Measurements from ENCODE around the gene GALNT14.
A peak's percentile ranks its signal among the peaks of the same experiment; 100 is the strongest.

The GALNT14 gene

GRCh38 chr2:31051258-31052140 lies 86.7 kb downstream of the GALNT14 start:
- Mint-ChIP-seq H3K27me3 (peaks cover 7% of the 10 kb centered on the region), H3K4me1 (ENCODE audit: low read depth) (peaks cover 39% of the 10 kb centered on the region), H3K27ac (peak overlapping the region; percentile 49), H3K9me3 (no peaks in the 10 kb centered on the region), H3K4me3 (peak overlapping the region; percentile 38), H3K36me3 (ENCODE audit: low read depth) (no peaks in the 10 kb centered on the region)
- intact Hi-C loops (cut with micrococcal nuclease): no loop called here

- Mint-ChIP-seq H3K36me3 (ENCODE audit: low read depth) (no peaks in the 10 kb centered on the region), H3K9me3 (no peaks in the 10 kb centered on the region), H3K4me1 (ENCODE audit: low read depth) (peaks cover 39% of the 10 kb centered on the region), H3K27me3 (peaks cover 7% of the 10 kb centered on the region), H3K27ac (no peak overlapping the region), H3K4me3 (peak overlapping the region; percentile 11)
- intact Hi-C loops (cut with micrococcal nuclease): no loop called here
Observed at GRCh38 chr2:31049916-31050588, 88.2 kb downstream of the GALNT14 start.

- H3K36me3 Mint-ChIP-seq (ENCODE audit: low read depth): no peaks in the 10 kb centered on the region
- intact Hi-C loops (cut with micrococcal nuclease): no loop called here
- H3K27ac Mint-ChIP-seq: no peak overlapping the region
- peaks cover 36% of the 10 kb centered on the region for H3K4me1 Mint-ChIP-seq (ENCODE audit: low read depth)
- H3K27me3 Mint-ChIP-seq: peaks cover 7% of the 10 kb centered on the region
- no peaks in the 10 kb centered on the region for H3K9me3 Mint-ChIP-seq
- H3K4me3 Mint-ChIP-seq: no peak overlapping the region
Observed at GRCh38 chr2:31049264-31049663, 89.0 kb downstream of the GALNT14 start.

GRCh38 chr2:31047599-31047998 lies 90.6 kb downstream of the GALNT14 start:
- H3K4me3 Mint-ChIP-seq: no peak overlapping the region
- intact Hi-C loops (cut with micrococcal nuclease): no loop called here
- no peak overlapping the region for H3K27ac Mint-ChIP-seq
- no peaks in the 10 kb centered on the region for H3K9me3 Mint-ChIP-seq
- H3K4me1 Mint-ChIP-seq (ENCODE audit: low read depth): peaks cover 29% of the 10 kb centered on the region
- no peaks in the 10 kb centered on the region for H3K36me3 Mint-ChIP-seq (ENCODE audit: low read depth)
- H3K27me3 Mint-ChIP-seq: peaks cover 5% of the 10 kb centered on the region

GRCh38 chr2:31038385-31038784 lies 99.9 kb downstream of the GALNT14 start:
- peaks cover 33% of the 10 kb centered on the region for H3K9me3 Mint-ChIP-seq
- intact Hi-C loops (cut with micrococcal nuclease): no loop called here
- H3K4me1 Mint-ChIP-seq (ENCODE audit: low read depth): no peaks in the 10 kb centered on the region
- no peaks in the 10 kb centered on the region for H3K36me3 Mint-ChIP-seq (ENCODE audit: low read depth)
- no peak overlapping the region for H3K4me3 Mint-ChIP-seq
- H3K27ac Mint-ChIP-seq: no peak overlapping the region
- no peaks in the 10 kb centered on the region for H3K27me3 Mint-ChIP-seq

- no peak overlapping the region for H3K27ac Mint-ChIP-seq
- intact Hi-C loops (cut with micrococcal nuclease): no loop called here
- no peaks in the 10 kb centered on the region for H3K27me3 Mint-ChIP-seq
- H3K36me3 Mint-ChIP-seq (ENCODE audit: low read depth): no peaks in the 10 kb centered on the region
- H3K4me1 Mint-ChIP-seq (ENCODE audit: low read depth): peaks cover 13% of the 10 kb centered on the region
- no peak overlapping the region for H3K4me3 Mint-ChIP-seq
- peaks cover 33% of the 10 kb centered on the region for H3K9me3 Mint-ChIP-seq
Observed at GRCh38 chr2:31037058-31037457, 101.2 kb downstream of the GALNT14 start.

- Mint-ChIP-seq H3K4me3 (no peak overlapping the region), H3K36me3 (ENCODE audit: low read depth) (no peaks in the 10 kb centered on the region), H3K27me3 (no peaks in the 10 kb centered on the region), H3K27ac (no peak overlapping the region), H3K9me3 (peaks cover 33% of the 10 kb centered on the region), H3K4me1 (ENCODE audit: low read depth) (peaks cover 22% of the 10 kb centered on the region)
- intact Hi-C loops (cut with micrococcal nuclease): no loop called here
Observed at GRCh38 chr2:31033032-31033431, 105.2 kb downstream of the GALNT14 start.

GRCh38 chr2:31032475-31032874 lies 105.8 kb downstream of the GALNT14 start:
- Mint-ChIP-seq H3K27ac (no peak overlapping the region), H3K4me3 (no peak overlapping the region), H3K9me3 (peaks cover 29% of the 10 kb centered on the region), H3K27me3 (no peaks in the 10 kb centered on the region), H3K36me3 (ENCODE audit: low read depth) (no peaks in the 10 kb centered on the region), H3K4me1 (ENCODE audit: low read depth) (peaks cover 22% of the 10 kb centered on the region)
- intact Hi-C loops (cut with micrococcal nuclease): no loop called here

- Mint-ChIP-seq H3K36me3 (ENCODE audit: low read depth) (no peaks in the 10 kb centered on the region), H3K27me3 (no peaks in the 10 kb centered on the region), H3K27ac (no peak overlapping the region), H3K9me3 (peaks cover 17% of the 10 kb centered on the region), H3K4me1 (ENCODE audit: low read depth) (peaks cover 22% of the 10 kb centered on the region), H3K4me3 (no peak overlapping the region)
- intact Hi-C loops (cut with micrococcal nuclease): no loop called here
Observed at GRCh38 chr2:31031132-31031706, 107.0 kb downstream of the GALNT14 start.

- Mint-ChIP-seq H3K4me1 (ENCODE audit: low read depth) (peaks cover 22% of the 10 kb centered on the region), H3K27ac (no peak overlapping the region), H3K36me3 (ENCODE audit: low read depth) (no peaks in the 10 kb centered on the region), H3K4me3 (no peak overlapping the region), H3K9me3 (no peaks in the 10 kb centered on the region), H3K27me3 (no peaks in the 10 kb centered on the region)
- intact Hi-C loops (cut with micrococcal nuclease): no loop called here
Observed at GRCh38 chr2:31028417-31028816, 109.8 kb downstream of the GALNT14 start.

GRCh38 chr2:31027549-31027948 lies 110.7 kb downstream of the GALNT14 start:
- H3K27ac Mint-ChIP-seq: no peak overlapping the region
- H3K9me3 Mint-ChIP-seq: no peaks in the 10 kb centered on the region
- H3K4me1 Mint-ChIP-seq (ENCODE audit: low read depth): peaks cover 14% of the 10 kb centered on the region
- no peaks in the 10 kb centered on the region for H3K36me3 Mint-ChIP-seq (ENCODE audit: low read depth)
- H3K4me3 Mint-ChIP-seq: no peak overlapping the region
- no peaks in the 10 kb centered on the region for H3K27me3 Mint-ChIP-seq
- intact Hi-C loops (cut with micrococcal nuclease): no loop called here

- intact Hi-C loops (cut with micrococcal nuclease): no loop called here
- H3K9me3 Mint-ChIP-seq: no peaks in the 10 kb centered on the region
- no peaks in the 10 kb centered on the region for H3K27me3 Mint-ChIP-seq
- H3K27ac Mint-ChIP-seq: no peak overlapping the region
- H3K4me3 Mint-ChIP-seq: no peak overlapping the region
- no peaks in the 10 kb centered on the region for H3K4me1 Mint-ChIP-seq (ENCODE audit: low read depth)
- H3K36me3 Mint-ChIP-seq (ENCODE audit: low read depth): no peaks in the 10 kb centered on the region
Observed at GRCh38 chr2:31023541-31023940, 114.7 kb downstream of the GALNT14 start.

GRCh38 chr2:31020713-31021112 lies 117.5 kb downstream of the GALNT14 start:
- Mint-ChIP-seq H3K27me3 (no peaks in the 10 kb centered on the region), H3K4me1 (ENCODE audit: low read depth) (no peaks in the 10 kb centered on the region), H3K36me3 (ENCODE audit: low read depth) (no peaks in the 10 kb centered on the region), H3K27ac (no peak overlapping the region), H3K9me3 (no peaks in the 10 kb centered on the region), H3K4me3 (no peak overlapping the region)
- intact Hi-C loops (cut with micrococcal nuclease): no loop called here

GRCh38 chr2:31018280-31018679 lies 120.0 kb downstream of the GALNT14 start:
- no peaks in the 10 kb centered on the region for H3K9me3 Mint-ChIP-seq
- H3K36me3 Mint-ChIP-seq (ENCODE audit: low read depth): no peaks in the 10 kb centered on the region
- no peak overlapping the region for H3K4me3 Mint-ChIP-seq
- no peaks in the 10 kb centered on the region for H3K27me3 Mint-ChIP-seq
- peaks cover 2% of the 10 kb centered on the region for H3K4me1 Mint-ChIP-seq (ENCODE audit: low read depth)
- intact Hi-C loops (cut with micrococcal nuclease): no loop called here
- no peak overlapping the region for H3K27ac Mint-ChIP-seq

Data from dendritic cell treated with granulocyte-macrophage colony-stimulating factor and Interleukin-4, amounts not matched to agents 40 ng/mL and 50 ng/mL, for 4 days (primary cell).